H1 (cell line): ENCODE results near the gene ACVR2A. TPM values are rescaled to one million over a fixed set of nuclear protein-coding genes. Genes with fewer than 3 reads are reported as not detected.

Source experiments
- CTCF ChIA-PET: fragments of 300-600 bp; sonication (Branson Sonifier 250); formaldehyde crosslinking; loops from one replicate; lab custom pipeline; 2021; ENCODE audit not compliant: partially characterized antibody; lab: Charles Lee
- POLR2A ChIA-PET: fragments of 300-600 bp; sonication (Branson Sonifier 250); formaldehyde crosslinking; loops from one replicate; lab custom pipeline; 2021; ENCODE audit warnings: inconsistent platforms; ENCODE audit not compliant: partially characterized antibody; lab: Charles Lee
- DNase-seq, 2 experiments: peaks; one replicate each; pipeline versions ENCODE4 v3.0.0 to v3.0.0-alpha.2; 2010 to 2022; ENCODE audit warnings: low spot score in 2 of 2, low read depth in 1 of 2, mixed read lengths in 1 of 2
- FAIRE-seq: peaks from 2 replicates; lab custom pipeline; 2011; peaks lifted over from hg19 to GRCh38; lab: Jason Lieb, UNC
- H2AFZ ChIP-seq: 2 replicates; pipeline ENCODE4 v1.8.1; 2012; ENCODE audit warnings: low read length, inconsistent platforms
- H2AK5ac ChIP-seq: 2 replicates; pipeline ENCODE4 v1.6.1; 2013; ENCODE audit warnings: low read depth, low read length
- H2BK120ac ChIP-seq: replicated peaks from 2 replicates; pipeline ENCODE3; 2013; ENCODE audit warnings: low read depth, low read length, inconsistent platforms
- H2BK12ac ChIP-seq: 2 replicates; pipeline ENCODE4 v1.6.1; 2013; ENCODE audit warnings: low read depth, low read length
- H2BK15ac ChIP-seq: 2 replicates; pipeline ENCODE4 v1.6.1; 2013; ENCODE audit warnings: low read length
- H2BK20ac ChIP-seq: 2 replicates; pipeline ENCODE4 v1.6.1; 2013; ENCODE audit warnings: low read length
- H2BK5ac ChIP-seq: 2 replicates; pipeline ENCODE4 v1.6.1; 2013; ENCODE audit warnings: low read depth, low read length
- H3K14ac ChIP-seq: 2 replicates; pipeline ENCODE4 v1.6.1; 2013; ENCODE audit warnings: inconsistent platforms; ENCODE audit not compliant: insufficient read length
- H3K18ac ChIP-seq: 2 replicates; pipeline ENCODE4 v1.6.1; 2013; ENCODE audit warnings: low read length; ENCODE audit errors: extremely low read depth
- H3K23ac ChIP-seq: 2 replicates; pipeline ENCODE4 v1.6.1; 2013; ENCODE audit warnings: inconsistent platforms; ENCODE audit not compliant: insufficient read length
- H3K23me2 ChIP-seq: 2 replicates; pipeline ENCODE4 v1.6.1; 2013; ENCODE audit warnings: low read depth, low read length
- H3K27ac ChIP-seq: 2 replicates; pipeline ENCODE4 v1.6.1; 2011; ENCODE audit warnings: low read depth, low read length, inconsistent platforms
- H3K27me3 ChIP-seq, 4 experiments: replicated peaks in 1 of 4; 1 replicate in 1 of 4; 2 replicates in 3 of 4; pipeline versions ENCODE4 v1.6.1 to v1.8.1; 2011 to 2013; ENCODE audit warnings: low read length in 3 of 4, mild to moderate bottlenecking in 3 of 4, inconsistent platforms in 2 of 4, mixed read lengths in 2 of 4, moderate library complexity in 1 of 4; ENCODE audit not compliant: control insufficient read depth in 3 of 4, insufficient read depth in 3 of 4; ENCODE audit errors: extremely low read depth in 1 of 4
- H3K36me3 ChIP-seq, 4 experiments: 2 replicates each; pipeline versions ENCODE4 v1.6.1 to v1.8.1; 2011 to 2013; ENCODE audit warnings: mild to moderate bottlenecking in 4 of 4, low read length in 3 of 4, moderate library complexity in 2 of 4, control low read depth in 1 of 4, inconsistent platforms in 1 of 4; ENCODE audit not compliant: insufficient read depth in 4 of 4, control insufficient read depth in 2 of 4
- H3K4ac ChIP-seq: replicated peaks from 2 replicates; pipeline ENCODE3; 2013; ENCODE audit warnings: low read length, low read depth, mixed read lengths, inconsistent platforms; ENCODE audit not compliant: insufficient read length
- H3K4me1 ChIP-seq, 4 experiments: replicated peaks in 1 of 4; 1 replicate in 1 of 4; 2 replicates in 3 of 4; pipeline versions ENCODE4 v1.6.1 to v1.8.1; 2011 to 2013; ENCODE audit warnings: low read length in 3 of 4, inconsistent platforms in 2 of 4, mixed read lengths in 1 of 4; ENCODE audit not compliant: insufficient read depth in 4 of 4, control insufficient read depth in 3 of 4
- H3K4me2 ChIP-seq, 2 experiments: 2 replicates each; pipeline versions ENCODE4 v1.6.1 to v1.8.1; 2011 to 2013; ENCODE audit warnings: low read depth in 2 of 2, low read length in 2 of 2, control low read depth in 1 of 2, inconsistent platforms in 1 of 2, mild to moderate bottlenecking in 1 of 2; ENCODE audit not compliant: insufficient read depth in 1 of 2
- H3K4me3 ChIP-seq, 4 experiments: fragments of 200-600, 300-600 bp in 1 of 4; sonication (generic), shearing (Covaris generic), sonication (Bioruptor Twin) in 1 of 4; 2 replicates each; pipeline versions ENCODE4 v1.5.1 to v1.8.1; 2011 to 2016; ENCODE audit warnings: low read length in 4 of 4, low read depth in 3 of 4, control low read depth in 2 of 4, inconsistent platforms in 2 of 4, mild to moderate bottlenecking in 2 of 4, mixed read lengths in 1 of 4, moderate library complexity in 1 of 4; ENCODE audit not compliant: insufficient read depth in 2 of 4; ENCODE audit errors: extremely low read depth in 1 of 4
- H3K56ac ChIP-seq: replicated peaks from 2 replicates; pipeline ENCODE3; 2013; ENCODE audit warnings: low read depth, mild to moderate bottlenecking, mixed read lengths, low read length, inconsistent platforms; ENCODE audit not compliant: insufficient read length
- H3K79me1 ChIP-seq: 2 replicates; pipeline ENCODE4 v1.6.1; 2013; ENCODE audit warnings: low read depth, low read length, control low read depth
- H3K79me2 ChIP-seq, 2 experiments: 2 replicates each; pipeline versions ENCODE4 v1.6.1 to v1.8.1; 2012 to 2013; ENCODE audit warnings: low read length in 2 of 2, mild to moderate bottlenecking in 2 of 2, inconsistent platforms in 1 of 2; ENCODE audit not compliant: insufficient read depth in 2 of 2, control insufficient read depth in 1 of 2
- H3K9ac ChIP-seq, 4 experiments: replicated peaks in 1 of 4; 1 replicate in 1 of 4; 2 replicates in 3 of 4; pipeline versions ENCODE4 v1.6.1 to v1.8.1; 2011 to 2013; ENCODE audit warnings: low read depth in 3 of 4, low read length in 3 of 4, control low read depth in 2 of 4, mild to moderate bottlenecking in 2 of 4, moderate library complexity in 2 of 4, inconsistent platforms in 1 of 4; ENCODE audit errors: extremely low read depth in 1 of 4
- H3K9me3 ChIP-seq, 2 experiments: 2 replicates each; pipeline versions ENCODE4 v1.6.1 to v1.8.1; 2012 to 2013; ENCODE audit warnings: mild to moderate bottlenecking in 2 of 2, moderate library complexity in 2 of 2, control low read depth in 1 of 2, inconsistent platforms in 1 of 2, low read depth in 1 of 2, low read length in 1 of 2, mixed read lengths in 1 of 2; ENCODE audit not compliant: insufficient read depth in 2 of 2
- H4K20me1 ChIP-seq, 2 experiments: replicated peaks in 1 of 2; 2 replicates each; pipeline versions ENCODE3 to v1.8.1; 2011 to 2013; ENCODE audit warnings: inconsistent platforms in 2 of 2, low read length in 2 of 2, mild to moderate bottlenecking in 1 of 2; ENCODE audit not compliant: insufficient read depth in 2 of 2, control insufficient read depth in 1 of 2
- H4K5ac ChIP-seq: 2 replicates; pipeline ENCODE4 v1.6.1; 2013; ENCODE audit warnings: low read length, low read depth, mixed read lengths, inconsistent platforms; ENCODE audit not compliant: insufficient read length
- H4K8ac ChIP-seq: 2 replicates; pipeline ENCODE4 v1.8.0; 2013; ENCODE audit warnings: mild to moderate bottlenecking, moderate library complexity, low read length, inconsistent platforms; ENCODE audit not compliant: insufficient read depth; ENCODE audit errors: extremely low read depth
- H4K91ac ChIP-seq: replicated peaks from 2 replicates; pipeline ENCODE3; 2013; ENCODE audit warnings: low read length, mixed read lengths, inconsistent platforms; ENCODE audit not compliant: insufficient read length
- ATF2 ChIP-seq: IDR thresholded peaks from 2 replicates; pipeline ENCODE4 v1.6.1; 2012; ENCODE audit warnings: low read length, inconsistent platforms
- CBX5 ChIP-seq: fragments of 300-800, 300-1000 bp; sonication (generic); IDR thresholded peaks from 2 replicates; pipeline ENCODE4 v1.7.1; 2016; ENCODE audit warnings: antibody characterized with exemption, low read length, low read depth
- CHD2 ChIP-seq: IDR thresholded peaks from 2 replicates; pipeline ENCODE4 v1.6.1; 2012; ENCODE audit warnings: low read length, improper control_type of control experiment
- CREB1 ChIP-seq: IDR thresholded peaks from 2 replicates; pipeline ENCODE4 v1.6.1; 2012; ENCODE audit warnings: inconsistent platforms
- HDAC2 ChIP-seq, 2 experiments: fragments of 300-600 bp in 1 of 2; sonication (generic) in 1 of 2; IDR thresholded peaks; 2 replicates each; pipeline ENCODE4 v1.6.1; 2011 to 2012; ENCODE audit warnings: low read depth in 2 of 2, low read length in 2 of 2, mild to moderate bottlenecking in 2 of 2, moderate library complexity in 2 of 2, borderline replicate concordance in 1 of 2, inconsistent platforms in 1 of 2
- KDM1A ChIP-seq: fragments of 200-600, 300-600 bp; sonication (generic); IDR thresholded peaks from 2 replicates; pipeline ENCODE4 v1.7.1; 2016; ENCODE audit warnings: mild to moderate bottlenecking, low read length, borderline replicate concordance
- RBBP5 ChIP-seq: IDR thresholded peaks from 2 replicates; pipeline ENCODE4 v1.7.1; 2012; ENCODE audit warnings: low read depth, mild to moderate bottlenecking, inconsistent platforms, low read length, moderate library complexity, borderline replicate concordance
- SP1 ChIP-seq: IDR thresholded peaks from 2 replicates; pipeline ENCODE4 v1.6.1; 2011; ENCODE audit warnings: low read depth, low read length
- SUZ12 ChIP-seq: fragments of 200-600 bp; sonication (generic); IDR thresholded peaks from 2 replicates; pipeline ENCODE4 v1.6.1; 2012; ENCODE audit warnings: mild to moderate bottlenecking, inconsistent platforms, low read length, moderate library complexity, mixed read lengths
- USF2 ChIP-seq: IDR thresholded peaks from 2 replicates; pipeline ENCODE4 v1.6.1; 2011; ENCODE audit warnings: low read length, improper control_type of control experiment
- YY1 ChIP-seq: IDR thresholded peaks from 2 replicates; pipeline ENCODE4 v1.6.1; 2011; ENCODE audit warnings: low read depth, mild to moderate bottlenecking, low read length
- ZNF274 ChIP-seq: IDR thresholded peaks from 2 replicates; pipeline ENCODE4 v1.7.0; 2012; ENCODE audit warnings: low read length, borderline replicate concordance; ENCODE audit errors: extremely low read depth
- WGBS, 2 experiments: shearing (Covaris generic) in 1 of 2; methylation state at CpG; one replicate each; pipeline versions ENCODE4 v1.1.6 to v1.1.7; 2013 to 2015; ENCODE audit warnings: low lambda C conversion rate in 2 of 2, mixed read lengths in 2 of 2, inconsistent platforms in 1 of 2, low coverage in 1 of 2, missing lambda C conversion rate in 1 of 2; ENCODE audit not compliant: insufficient replicate concordance in 2 of 2, insufficient coverage in 1 of 2, insufficient read length in 1 of 2; ENCODE audit errors: extremely low coverage in 1 of 2, missing lambda C conversion rate in 1 of 2; 5-methylcytosine and 5-hydroxymethylcytosine counted together
- polyA plus RNA-seq, 7 experiments: library from polyadenylated mRNA; depleted of rRNA in 3 of 7; stranded (reverse) in 5 of 7; unstranded in 2 of 7; fragments of >200 nt in 5 of 7; fragments of 200-250 nt in 2 of 7; gene quantifications; 1 replicate in 5 of 7; 2 replicates in 1 of 7; 4 replicates in 1 of 7; pipeline versions ENCODE4 v1.2.1 to v1.2.3, GENCODE V29; 2011 to 2013; ENCODE audit warnings: missing spikeins in 2 of 7, mixed read lengths in 2 of 7
- total RNA-seq: library from RNA; stranded (reverse); fragmentation: NEBNext Ultra II Directional; extraction: Animal tissue kit (Norgen Biotek cat#: 25700); gene quantifications from 2 replicates; pipeline ENCODE4 v1.2.1, GENCODE V29; 2021

ACVR2A gene
- total and polyA plus RNA-seq, 2 of the 8 experiments (the other 6 are each of a cell fraction or from before 2014, with no cell fraction given): 3.4 to 18.1 TPM

DNA sequence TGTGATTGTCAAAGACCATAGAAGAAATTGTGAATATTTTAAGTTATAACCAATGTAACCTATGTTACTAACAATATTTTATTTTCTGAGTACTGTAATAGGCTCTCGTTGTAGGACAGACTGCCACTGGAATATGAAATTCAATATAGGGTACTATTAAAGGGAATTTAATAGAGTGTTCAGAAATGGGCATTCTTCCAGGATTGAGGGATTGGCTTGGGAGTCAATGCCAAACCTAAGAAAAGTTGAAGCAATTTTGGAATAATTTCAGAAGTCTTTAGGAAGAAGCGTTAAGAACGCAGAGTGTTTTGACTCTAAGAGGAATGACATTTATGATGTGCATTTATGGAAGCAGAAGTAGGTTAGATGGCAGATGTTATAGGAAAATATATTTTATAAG, 79.0 kb downstream of the ACVR2A start:
- Histone ChIP-seq H3K27me3 (no peaks in the 10 kb centered on the region), H3K4me3 (no peak overlapping the region), H3K27ac (no peak overlapping the region), H3K36me3 (peaks cover 0 to 13% (median 3%) of the 10 kb centered on the region in 4 experiments; a peak in 5 of 8 replicates), H3K56ac (no peak overlapping the region), H2AFZ (no peak overlapping the region), H4K8ac (no peak overlapping the region), H3K23me2 (no peaks in the 10 kb centered on the region), H4K5ac (no peak overlapping the region), H2BK5ac (no peak overlapping the region), H3K4ac (no peak overlapping the region), H3K9ac (no peak overlapping the region), H3K79me2 (no peaks in the 10 kb centered on the region), H2BK12ac (no peak overlapping the region), H2BK120ac (no peak overlapping the region), H3K18ac (no peak overlapping the region), H2BK20ac (no peak overlapping the region), H3K4me2 (no peak overlapping the region), H4K20me1 (no peaks in the 10 kb centered on the region), H3K9me3 (no peaks in the 10 kb centered on the region), H3K4me1 (no peaks in the 10 kb centered on the region), H3K14ac (no peak overlapping the region), H3K79me1 (no peaks in the 10 kb centered on the region), H4K91ac (no peak overlapping the region), H3K23ac (no peak overlapping the region), H2BK15ac (no peak overlapping the region), H2AK5ac (no peak overlapping the region)
- 91% methylated on average over 3 of the region's 3 CpGs; no CpG with 5 or more reads in 1 of the 2 experiments for WGBS, 2 experiments
- POLR2A ChIA-PET: no interaction called here
- DNase-seq (no peak), FAIRE-seq (no peak)
- CTCF ChIA-PET: no interaction called here
- TF ChIP-seq CBX5: no peak
- no peak for TF ChIP-seq YY1
- TF ChIP-seq RBBP5: no peak
- no peak for TF ChIP-seq CREB1
- TF ChIP-seq HDAC2 (IDR thresholded peaks at IDR 0.05; ENCODE audit: borderline replicate concordance in 1 of 2, low read depth in 2 of 2, low read length in 2 of 2): no peak
- TF ChIP-seq ZNF274: no peak
- TF ChIP-seq USF2: no peak
- TF ChIP-seq SP1: no peak
- TF ChIP-seq SUZ12: no peak
- no peak for TF ChIP-seq KDM1A
- no peak for TF ChIP-seq ATF2
- TF ChIP-seq CHD2: no peak
